Ishikawa (cell line): ENCODE data around the gene SLC16A2.

Experiments used
- CEBPB ChIP-seq: IDR thresholded peaks from 2 replicates; pipeline ENCODE4 v1.6.1; 2012
- CREB1 ChIP-seq: IDR thresholded peaks from 2 replicates; pipeline ENCODE4 v1.6.1; 2012; ENCODE audit warnings: low read depth
- FOXM1 ChIP-seq: IDR thresholded peaks from 2 replicates; pipeline ENCODE4 v1.6.1; 2012; ENCODE audit warnings: low read depth, borderline replicate concordance
- TAF1 ChIP-seq: IDR thresholded peaks from 2 replicates; pipeline ENCODE4 v1.6.1; 2012; ENCODE audit warnings: low read depth, mild to moderate bottlenecking

- TF ChIP-seq TAF1 (no peak), CEBPB (no peak), CREB1 (no peak), FOXM1 (no peak)
Measured at GRCh38 chrX:74540635-74541249, 119.4 kb downstream of the SLC16A2 start.
